Right atrium auricular region (tissue), 2 donors: ENCODE results near the gene UBE2J1. TPM values are rescaled to one million over a fixed set of nuclear protein-coding genes. Genes with fewer than 3 reads are reported as not detected.
A peak's percentile ranks its signal among the peaks of the same experiment; 100 is the strongest.

ENCODE experiments used
- DNase-seq: peaks from one replicate; pipeline ENCODE4 v3.0.0-alpha.2; 2019; ENCODE audit warnings: low spot score
- H3K27ac ChIP-seq, 2 donors: fragments of 200-600 bp; sonication (generic); 1 replicate in 1 of 2; 2 replicates in 1 of 2; pipeline ENCODE4 v1.5.1; 2016 to 2019
- H3K27me3 ChIP-seq, 2 donors: fragments of 200-600 bp; sonication (generic); one replicate each; pipeline versions ENCODE4 v1.5.1 to v1.6.0; 2017 to 2019
- H3K36me3 ChIP-seq: fragments of 200-600 bp; sonication (generic); one replicate; pipeline ENCODE4 v1.5.1; 2016
- H3K4me1 ChIP-seq, 2 donors: fragments of 200-600 bp; sonication (generic); one replicate each; pipeline versions ENCODE4 v1.5.1 to v1.6.0; 2017 to 2019
- H3K4me3 ChIP-seq, 2 donors: fragments of 200-600 bp; sonication (generic); 1 replicate in 1 of 2; 2 replicates in 1 of 2; pipeline ENCODE4 v1.5.1; 2017 to 2019; ENCODE audit warnings: mild to moderate bottlenecking in 1 of 2, moderate library complexity in 1 of 2
- H3K9me3 ChIP-seq, 2 donors: fragments of 200-600 bp; sonication (generic); one replicate each; pipeline ENCODE4 v1.5.1; 2019
- CTCF ChIP-seq, 2 donors: fragments of 200-600 bp; sonication (generic); IDR thresholded peaks; one replicate each; pipeline ENCODE4 v1.5.1; 2019; ENCODE audit warnings: antibody characterized with exemption in 2 of 2
- total RNA-seq, 2 donors: library from RNA; depleted of rRNA; stranded (reverse); fragments of >200 nt; gene quantifications; one replicate each; pipeline ENCODE4 v1.1.0, GENCODE V29; 2016

Gene UBE2J1
- total RNA-seq, 2 donors from 2014 or later, result 13.8 to 15.6 TPM

GRCh38 chr6:89364586-89364985 is 12.1 kb upstream of the UBE2J1 start:
- Histone ChIP-seq H3K27me3 (no peaks in the 10 kb centered on the region), H3K4me3 (no peak overlapping the region), H3K27ac (no peak overlapping the region), H3K36me3 (no peaks in the 10 kb centered on the region), H3K4me1 (peaks cover 0 to 14% of the 10 kb centered on the region in 2 donors), H3K9me3 (no peaks in the 10 kb centered on the region)
- DNase-seq, result no peak
- TF ChIP-seq CTCF (IDR thresholded peaks at IDR 0.05), result no peak

- no peaks in the 10 kb centered on the region for H3K4me1 ChIP-seq
- H3K27ac ChIP-seq, result no peak overlapping the region
- H3K9me3 ChIP-seq, result no peaks in the 10 kb centered on the region
- H3K36me3 ChIP-seq, result no peaks in the 10 kb centered on the region
- no peak overlapping the region for H3K4me3 ChIP-seq
- no peak for DNase-seq
- no peaks in the 10 kb centered on the region for H3K27me3 ChIP-seq
- TF ChIP-seq CTCF (IDR thresholded peaks at IDR 0.05), result no peak
Measured at GRCh38 chr6:89361171-89361570, 8.6 kb upstream of the UBE2J1 start.

GRCh38 chr6:89360415-89360999 is 8.0 kb upstream of the UBE2J1 start:
- no peak for DNase-seq
- TF ChIP-seq CTCF (IDR thresholded peaks at IDR 0.05), result no peak
- Histone ChIP-seq H3K9me3 (no peaks in the 10 kb centered on the region), H3K4me3 (no peak overlapping the region), H3K36me3 (no peaks in the 10 kb centered on the region), H3K27me3 (no peaks in the 10 kb centered on the region), H3K27ac (no peak overlapping the region), H3K4me1 (no peaks in the 10 kb centered on the region)

GRCh38 chr6:89359561-89359960 is 7.0 kb upstream of the UBE2J1 start:
- DNase-seq, result no peak
- no peaks in the 10 kb centered on the region for H3K4me1 ChIP-seq
- H3K36me3 ChIP-seq, result no peaks in the 10 kb centered on the region
- H3K4me3 ChIP-seq, result no peak overlapping the region
- H3K9me3 ChIP-seq, result no peaks in the 10 kb centered on the region
- no peak overlapping the region for H3K27ac ChIP-seq
- no peak for TF ChIP-seq CTCF (IDR thresholded peaks at IDR 0.05)
- H3K27me3 ChIP-seq, result no peaks in the 10 kb centered on the region

GRCh38 chr6:89357390-89357789 is 4.9 kb upstream of the UBE2J1 start:
- H3K9me3 ChIP-seq, result no peaks in the 10 kb centered on the region
- no peak overlapping the region for H3K27ac ChIP-seq
- TF ChIP-seq CTCF (IDR thresholded peaks at IDR 0.05), result no peak
- peaks cover 0 to 4% of the 10 kb centered on the region in 2 donors for H3K4me1 ChIP-seq
- no peaks in the 10 kb centered on the region for H3K36me3 ChIP-seq
- peak overlapping the region in 1 of 2 donors; percentile 12 for H3K4me3 ChIP-seq
- no peak for DNase-seq
- H3K27me3 ChIP-seq, result no peaks in the 10 kb centered on the region

- Histone ChIP-seq H3K9me3 (no peaks in the 10 kb centered on the region), H3K27ac (no peak overlapping the region), H3K27me3 (no peaks in the 10 kb centered on the region), H3K4me1 (peaks cover 0 to 7% of the 10 kb centered on the region in 2 donors), H3K4me3 (no peak overlapping the region), H3K36me3 (no peaks in the 10 kb centered on the region)
- DNase-seq, result no peak
- no peak for TF ChIP-seq CTCF (IDR thresholded peaks at IDR 0.05)
Measured at GRCh38 chr6:89356642-89357170, 4.2 kb upstream of the UBE2J1 start.
